GM12892 (cell line): ENCODE data around the gene PPM1J.

ENCODE experiments used
- POLR2A ChIP-seq: IDR thresholded peaks from 2 replicates; pipeline ENCODE4 v1.6.1; 2011; ENCODE audit warnings: low read depth, low read length, control low read depth
- TAF1 ChIP-seq: IDR thresholded peaks from 2 replicates; pipeline ENCODE4 v1.6.1; 2011; ENCODE audit warnings: low read depth, mild to moderate bottlenecking, control low read depth, low read length, borderline replicate concordance

- TF ChIP-seq TAF1: no peak
- no peak for TF ChIP-seq POLR2A
These were observed 544 bp downstream of the PPM1J start for GRCh38 chr1:112714313-112715263.
